Left ventricle myocardium inferior (tissue), 1 donor: ENCODE results near the gene DGKD. TPM values are rescaled to one million over a fixed set of nuclear protein-coding genes. Genes with fewer than 3 reads are reported as not detected.

ENCODE experiments used
- DNase-seq: peaks from one replicate; pipeline ENCODE4 v3.0.0-alpha.2; 2020
- H3K27ac ChIP-seq: fragments of 200-600 bp; replicated peaks from 2 replicates; pipeline ENCODE4 v1.8.0; 2021
- H3K27me3 ChIP-seq: fragments of 200-600 bp; 2 replicates; pipeline ENCODE4 v1.8.0; 2021; ENCODE audit warnings: low read depth
- H3K36me3 ChIP-seq: fragments of 200-600 bp; 2 replicates; pipeline ENCODE4 v1.8.0; 2021
- H3K4me1 ChIP-seq: fragments of 200-600 bp; 2 replicates; pipeline ENCODE4 v1.8.0; 2021
- H3K4me3 ChIP-seq: fragments of 200-600 bp; 2 replicates; pipeline ENCODE4 v1.8.0; 2021; ENCODE audit warnings: mild to moderate bottlenecking, moderate library complexity
- H3K9me3 ChIP-seq: fragments of 200-600 bp; replicated peaks from 2 replicates; pipeline ENCODE4 v1.8.0; 2021
- CTCF ChIP-seq: fragments of 200-600 bp; IDR thresholded peaks from 2 replicates; pipeline ENCODE4 v1.8.0; 2021; ENCODE audit warnings: antibody characterized with exemption, mild to moderate bottlenecking, borderline replicate concordance
- intact Hi-C: fragments of 100-400 bp; cut with micrococcal nuclease; formaldehyde crosslinking; loops from one replicate; pipeline ENCODE4 v1.11.0; 2022
- total RNA-seq: library from RNA; stranded (reverse); fragmentation: NEBNext Ultra II Directional; extraction: Animal tissue kit (Norgen Biotek cat#: 25700); gene quantifications from one replicate; pipeline ENCODE4 v1.2.1, GENCODE V29; 2021
- donor health status: DM: no; HTN: yes; CAD: no; lungs with severe emphysema.

The DGKD gene
- total RNA-seq, 1 donor from 2014 or later = 41.7 TPM

DNA sequence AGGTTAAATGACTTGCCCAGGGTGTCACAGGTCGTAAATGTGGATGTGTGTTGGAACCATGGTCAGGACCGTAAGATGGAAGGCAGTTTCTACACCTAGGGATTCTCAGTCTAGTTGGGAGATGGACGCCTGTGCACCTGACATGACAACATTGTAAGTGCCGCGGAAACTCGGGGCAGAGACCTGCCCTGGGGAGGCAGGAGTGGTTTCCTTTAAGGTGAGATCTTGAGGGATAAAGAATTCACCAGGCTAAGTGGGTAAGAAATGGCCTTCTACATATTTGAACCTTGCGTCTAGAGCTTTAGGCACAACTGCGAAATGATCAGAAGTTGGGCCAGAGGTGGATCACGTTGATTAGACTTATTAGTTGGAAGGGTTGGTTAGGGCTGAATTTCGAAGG lies 1.6 kb downstream of the DGKD start:
- Histone ChIP-seq H3K9me3 (no peaks in the 10 kb centered on the region), H3K36me3 (no peaks in the 10 kb centered on the region), H3K4me1 (peaks cover 63% of the 10 kb centered on the region), H3K4me3 (peak overlapping the region; percentile 79), H3K27me3 (no peaks in the 10 kb centered on the region), H3K27ac (peak overlapping the region; percentile 9)
- DNase-seq = no peak
- no peak for TF ChIP-seq CTCF
- intact Hi-C loops = loop anchor here (2.0 kb wide), 1 partner anchor 87 kb away; no protein-coding TSS in a partner anchor

DNA sequence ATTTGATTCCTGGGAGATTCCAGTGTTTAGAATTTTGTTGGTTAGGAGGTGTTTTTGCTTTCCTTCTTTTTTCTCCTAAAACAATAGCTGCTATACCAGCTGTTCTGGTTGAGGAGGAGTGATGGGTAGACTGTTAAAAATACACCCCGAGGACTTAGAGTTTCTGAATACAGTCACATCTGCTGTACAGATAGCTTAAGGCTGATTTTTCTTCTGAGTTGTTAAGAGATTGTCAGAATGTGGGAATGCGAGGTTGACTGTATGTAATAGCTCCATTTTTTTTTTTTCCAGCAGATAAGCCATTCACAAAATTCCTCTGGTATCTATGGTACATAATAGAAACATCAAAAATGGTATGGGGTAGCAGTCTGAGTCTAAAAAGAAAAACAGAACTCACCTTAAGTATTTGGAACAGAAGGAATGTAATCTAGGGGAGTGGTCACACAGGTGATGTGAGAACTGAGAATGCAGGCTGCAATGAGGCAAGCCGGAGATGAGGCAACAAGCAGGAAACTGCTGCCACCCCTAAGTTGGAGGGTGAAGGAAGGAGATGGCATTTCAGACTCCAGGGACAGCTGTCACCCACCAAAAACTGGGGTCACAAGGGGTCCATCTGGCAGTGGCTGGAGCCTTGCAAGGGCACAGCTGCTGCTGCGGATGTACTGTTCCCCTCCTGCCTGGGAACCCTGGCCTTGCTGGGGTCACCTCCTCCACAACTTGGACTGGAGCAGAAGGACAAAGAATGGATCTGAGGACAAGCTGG lies 2.4 kb downstream of the DGKD start:
- H3K27ac ChIP-seq = peak overlapping the region; percentile 9

GRCh38 chr2:233358335-233358734 lies 4.0 kb downstream of the DGKD start:
- no peaks in the 10 kb centered on the region for H3K36me3 ChIP-seq
- TF ChIP-seq CTCF = no peak
- no peak overlapping the region for H3K4me3 ChIP-seq
- no peaks in the 10 kb centered on the region for H3K27me3 ChIP-seq
- no peak for DNase-seq
- intact Hi-C loops = no loop called here
- H3K9me3 ChIP-seq = no peaks in the 10 kb centered on the region
- peak overlapping the region; percentile 9 for H3K27ac ChIP-seq
- H3K4me1 ChIP-seq = peaks cover 70% of the 10 kb centered on the region

More for the DNA sequence above, 2.4 kb downstream of the DGKD start:
- no peaks in the 10 kb centered on the region for H3K36me3 ChIP-seq
- H3K4me3 ChIP-seq = no peak overlapping the region
- intact Hi-C loops = no loop called here
- H3K27me3 ChIP-seq = no peaks in the 10 kb centered on the region
- DNase-seq = no peak
- peaks cover 72% of the 10 kb centered on the region for H3K4me1 ChIP-seq
- no peaks in the 10 kb centered on the region for H3K9me3 ChIP-seq
- no peak for TF ChIP-seq CTCF

DNA sequence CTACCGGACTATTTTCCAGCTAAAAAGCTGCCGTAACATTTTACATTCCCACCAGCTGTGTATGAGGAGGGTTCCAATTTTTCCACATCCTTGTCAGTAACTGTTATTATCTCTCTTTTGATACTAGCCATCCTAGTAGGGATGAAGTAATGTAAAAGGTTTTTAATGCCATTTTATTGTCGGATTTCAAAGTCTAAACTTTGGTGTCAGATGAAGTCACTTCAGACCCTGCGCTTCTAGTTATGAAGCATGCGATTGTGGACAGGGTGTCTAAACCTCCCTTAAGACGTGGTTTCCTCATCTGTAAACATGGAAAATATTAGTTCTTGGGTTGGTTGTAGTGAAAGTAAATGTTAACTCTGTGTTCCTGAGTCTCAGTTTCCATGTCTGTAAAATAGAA lies 4.7 kb downstream of the DGKD start:
- H3K4me1 ChIP-seq = peaks cover 64% of the 10 kb centered on the region
- H3K4me3 ChIP-seq = no peak overlapping the region
- peak overlapping the region; percentile 33 for H3K27ac ChIP-seq
- H3K9me3 ChIP-seq = peaks cover 6% of the 10 kb centered on the region
- H3K27me3 ChIP-seq = no peaks in the 10 kb centered on the region
- no peak for DNase-seq
- intact Hi-C loops = no loop called here
- no peak for TF ChIP-seq CTCF
- peaks cover 6% of the 10 kb centered on the region for H3K36me3 ChIP-seq

- no peak for TF ChIP-seq CTCF
- peaks cover 63% of the 10 kb centered on the region for H3K4me1 ChIP-seq
- peak overlapping the region; percentile 60 for H3K27ac ChIP-seq
- H3K36me3 ChIP-seq = peaks cover 11% of the 10 kb centered on the region
- H3K27me3 ChIP-seq = no peaks in the 10 kb centered on the region
- intact Hi-C loops = no loop called here
- no peak overlapping the region for H3K4me3 ChIP-seq
- peaks cover 13% of the 10 kb centered on the region for H3K9me3 ChIP-seq
- no peak for DNase-seq
These were observed 5.5 kb downstream of the DGKD start for GRCh38 chr2:233359823-233360222.
